HepG2 (cell line): ENCODE measurements around the gene ZSCAN21. TPM values are rescaled to one million over a fixed set of nuclear protein-coding genes. Genes with fewer than 3 reads are reported as not detected.

ENCODE experiments used
- ATAC-seq: fragments of 200-7000 bp; cut with Tn5 transposase; 3 replicates; pipeline ENCODE4 v1.9.1; 2020; ENCODE audit warnings: mild to moderate bottlenecking, moderate library complexity
- BruUV-seq: library from RNA; stranded (reverse); fragments of 400-500 nt; replicated peaks from 2 replicates; lab custom pipeline; 2021; lab: Mats Ljungman, UMichigan
- CTCF ChIA-PET: fragments of 300-600 bp; formaldehyde crosslinking; extraction: SDS; loops from one replicate; lab custom pipeline; 2021; ENCODE audit warnings: low total read pairs, inconsistent platforms, low intra/inter-chr PET ratio; lab: Yijun Ruan, JAX
- POLR2A ChIA-PET: fragments of 350-600 bp; sonication (Branson Sonifier 250); formaldehyde crosslinking; loops from one replicate; lab custom pipeline; 2020; ENCODE audit warnings: antibody characterized with exemption, inconsistent platforms; lab: Yijun Ruan, JAX
- DNase-seq: peaks from one replicate; pipeline ENCODE4 v3.0.0-alpha.2; 2015; ENCODE audit warnings: low spot score
- FAIRE-seq: peaks from 3 replicates; lab custom pipeline; 2011; peaks lifted over from hg19 to GRCh38; lab: Jason Lieb, UNC
- H2AFZ ChIP-seq: one replicate; pipeline ENCODE4 v1.6.1; 2011; ENCODE audit warnings: low read length, inconsistent platforms
- H3K27ac ChIP-seq: fragments of 300-600 bp; 3 replicates; pipeline ENCODE4 v1.8.0; 2011; ENCODE audit warnings: mixed run types, mild to moderate bottlenecking, mixed read lengths, low read length, inconsistent platforms; ENCODE audit not compliant: insufficient read depth; ENCODE audit errors: extremely low read length
- H3K27me3 ChIP-seq, 2 experiments: fragments of 200-600 bp in 1 of 2; 2 replicates in 1 of 2; 3 replicates in 1 of 2; pipeline versions ENCODE4 v1.6.0 to v1.8.0; 2011; ENCODE audit warnings: low read length in 2 of 2, mild to moderate bottlenecking in 2 of 2, moderate library complexity in 2 of 2, inconsistent platforms in 1 of 2; ENCODE audit not compliant: insufficient read depth in 2 of 2, control insufficient read depth in 1 of 2
- H3K36me3 ChIP-seq, 2 experiments: fragments of 200-600 bp in 1 of 2; replicated peaks in 1 of 2; 2 replicates in 1 of 2; 3 replicates in 1 of 2; pipeline versions ENCODE4 v1.5.1 to v1.8.0; 2011; ENCODE audit warnings: low read length in 2 of 2, inconsistent platforms in 1 of 2; ENCODE audit not compliant: insufficient read depth in 2 of 2, control insufficient read depth in 1 of 2
- H3K4me1 ChIP-seq: 2 replicates; pipeline ENCODE4 v1.5.1; 2012; ENCODE audit warnings: low read length, inconsistent platforms; ENCODE audit not compliant: insufficient read depth
- H3K4me2 ChIP-seq: 2 replicates; pipeline ENCODE4 v1.6.0; 2011; ENCODE audit warnings: low read depth, low read length, inconsistent platforms
- H3K4me3 ChIP-seq, 3 experiments: fragments of 200-600 bp in 1 of 3; sonication (generic), shearing (Covaris generic) in 1 of 3; replicated peaks in 1 of 3; 2 replicates each; pipeline ENCODE4 v1.5.1; 2011 to 2016; ENCODE audit warnings: low read length in 3 of 3, inconsistent platforms in 2 of 3, low read depth in 2 of 3, mild to moderate bottlenecking in 2 of 3, control low read depth in 1 of 3, mixed read lengths in 1 of 3; ENCODE audit not compliant: insufficient read depth in 1 of 3
- H3K79me2 ChIP-seq: one replicate; pipeline ENCODE4 v1.6.1; 2011; ENCODE audit warnings: low read length, inconsistent platforms; ENCODE audit not compliant: insufficient read depth
- H3K9ac ChIP-seq: 2 replicates; pipeline ENCODE4 v1.6.0; 2011; ENCODE audit warnings: mild to moderate bottlenecking, low read depth, low read length, inconsistent platforms; ENCODE audit not compliant: insufficient read depth
- H3K9me3 ChIP-seq: 2 replicates; pipeline ENCODE4 v1.5.1; 2012; ENCODE audit warnings: mild to moderate bottlenecking, low read length
- H4K20me1 ChIP-seq: 2 replicates; pipeline ENCODE4 v1.6.0; 2011; ENCODE audit warnings: inconsistent platforms, mild to moderate bottlenecking, low read length, moderate library complexity; ENCODE audit not compliant: insufficient read depth
- CCAR2 ChIP-seq: fragments of 200-400 bp; formaldehyde crosslinking; optimal IDR thresholded peaks from 2 replicates; pipeline ENCODE3; 2018; ENCODE audit warnings: low read depth, mild to moderate bottlenecking, low read length, moderate library complexity
- FOSL2 ChIP-seq: sonication (generic); formaldehyde crosslinking; IDR thresholded peaks from 2 replicates; pipeline ENCODE4 v1.4.0; 2020; ENCODE audit warnings: missing genetic modification reagents
- GABPB1 ChIP-seq: IDR thresholded peaks from 2 replicates; pipeline ENCODE4 v1.6.1; 2016; ENCODE audit warnings: mild to moderate bottlenecking, missing genetic modification reagents, moderate library complexity, missing compliant biosample characterization
- HMG20A ChIP-seq: IDR thresholded peaks from 2 replicates; pipeline ENCODE4 v1.6.1; 2016; ENCODE audit warnings: borderline replicate concordance
- HMGA1 ChIP-seq: sonication (generic); formaldehyde crosslinking; conservative IDR thresholded peaks from 2 replicates; pipeline ENCODE4 v1.4.0; 2020; ENCODE audit warnings: missing genetic modification reagents
- MAX ChIP-seq: IDR thresholded peaks from 2 replicates; pipeline ENCODE4 v1.6.1; 2012; ENCODE audit warnings: inconsistent platforms
- MYPOP ChIP-seq: sonication (generic); formaldehyde crosslinking; IDR thresholded peaks from 2 replicates; pipeline ENCODE4 v1.8.1; 2023; ENCODE audit warnings: mild to moderate bottlenecking, moderate library complexity, missing genetic modification reagents
- NCOA5 ChIP-seq: sonication (generic); formaldehyde crosslinking; IDR thresholded peaks from 2 replicates; pipeline ENCODE4 v1.4.0; 2020; ENCODE audit warnings: missing genetic modification reagents
- PHB2 ChIP-seq: fragments of 450-650 bp; IDR thresholded peaks from 2 replicates; pipeline ENCODE4 v1.6.1; 2018; ENCODE audit not compliant: partially characterized antibody
- POLR2A ChIP-seq, 2 experiments: IDR thresholded peaks; 2 replicates each; pipeline ENCODE4 v1.6.1; 2011; ENCODE audit warnings: low read depth in 2 of 2, low read length in 2 of 2, mild to moderate bottlenecking in 1 of 2, moderate library complexity in 1 of 2; ENCODE audit not compliant: insufficient read depth in 1 of 2
- POLR2AphosphoS5 ChIP-seq: IDR thresholded peaks from 2 replicates; pipeline ENCODE4 v1.6.1; 2012; ENCODE audit warnings: low read depth, low read length
- RBFOX2 ChIP-seq: fragments of 200-400 bp; formaldehyde crosslinking; IDR thresholded peaks from 2 replicates; pipeline ENCODE4 v1.6.1; 2017; ENCODE audit warnings: low read depth, mild to moderate bottlenecking, low read length
- RFX1 ChIP-seq: fragments of 450-650 bp; IDR thresholded peaks from 2 replicates; pipeline ENCODE4 v1.6.1; 2017
- SRSF1 ChIP-seq: fragments of 200-400 bp; formaldehyde crosslinking; optimal IDR thresholded peaks from 2 replicates; pipeline ENCODE3; 2017; ENCODE audit warnings: mild to moderate bottlenecking, low read depth, low read length, moderate library complexity
- ZNF143 ChIP-seq: sonication (generic); formaldehyde crosslinking; IDR thresholded peaks from 2 replicates; pipeline ENCODE4 v1.4.0; 2020; ENCODE audit warnings: missing genetic modification reagents
- ZNF296 ChIP-seq: sonication (generic); formaldehyde crosslinking; conservative IDR thresholded peaks from 2 replicates; pipeline ENCODE4 v1.5.0; 2020; ENCODE audit warnings: mild to moderate bottlenecking, missing genetic modification reagents
- ZNF441 ChIP-seq: sonication (generic); formaldehyde crosslinking; IDR thresholded peaks from 2 replicates; pipeline ENCODE4 v1.7.0; 2021; ENCODE audit warnings: missing genetic modification reagents, borderline replicate concordance
- ZNF556 ChIP-seq: sonication (generic); formaldehyde crosslinking; IDR thresholded peaks from 2 replicates; pipeline ENCODE4 v1.4.0; 2020; ENCODE audit warnings: mild to moderate bottlenecking, missing genetic modification reagents, borderline replicate concordance
- ZNF792 ChIP-seq: IDR thresholded peaks from 2 replicates; pipeline ENCODE4 v1.6.1; 2016
- WGBS: methylation state at CpG from one replicate; pipeline ENCODE4 v1.1.6; 2017; ENCODE audit warnings: low lambda C conversion rate; 5-methylcytosine and 5-hydroxymethylcytosine counted together
- in situ Hi-C: cut with HindIII; loops from 2 replicates; pipeline ENCODE4 v1.10.0; 2017; ENCODE audit warnings: low pct_unique_long_range_greater_than_20kb; ENCODE audit not compliant: extremely low pct_ligation_motif_present
- intact Hi-C: fragments of 100-400 bp; cut with micrococcal nuclease; formaldehyde crosslinking; loops from one replicate; pipeline ENCODE4 v1.10.0; 2022; ENCODE audit not compliant: unreplicated experiment
- polyA plus RNA-seq, 8 experiments: library from polyadenylated mRNA; depleted of rRNA in 3 of 8; stranded (reverse) in 7 of 8; unstranded in 1 of 8; fragments of >200 nt; fragmentation: Illumina TruSeq in 4 of 8; extraction: Trizol in 4 of 8; gene quantifications; 2 replicates each; pipeline versions ENCODE4 v1.2.1 to v1.2.3, GENCODE V29; 2011 to 2016; ENCODE audit warnings: low read depth in 4 of 8, missing spikeins in 1 of 8, mixed read lengths in 1 of 8; ENCODE audit not compliant: insufficient read depth in 1 of 8
- total RNA-seq, 5 experiments: library from RNA; depleted of rRNA; stranded (reverse); fragments of >200 nt; fragmentation: Illumina TruSeq; extraction: Trizol; gene quantifications; 2 replicates each; pipeline ENCODE4 v1.2.3, GENCODE V29; 2016; ENCODE audit warnings: low read depth in 1 of 5
- TF ChIP-seq, protein P1 (sequence below): sonication (generic); formaldehyde crosslinking; IDR thresholded peaks from 2 replicates; pipeline ENCODE4 v1.5.1; 2020; ENCODE audit warnings: missing genetic modification reagents, mild to moderate bottlenecking, borderline replicate concordance
- TF ChIP-seq, protein P2 (sequence below), 2 experiments: sonication (generic) in 1 of 2; formaldehyde crosslinking in 1 of 2; IDR thresholded peaks; 2 replicates each; pipeline versions ENCODE4 v1.4.0 to v1.6.1; 2018 to 2020; ENCODE audit warnings: missing genetic modification reagents in 2 of 2, borderline replicate concordance in 1 of 2, low read depth in 1 of 2, mild to moderate bottlenecking in 1 of 2, missing biosample characterization in 1 of 2

The ZSCAN21 gene
- total and polyA plus RNA-seq, 2 of the 13 experiments (the other 11 are each of a cell fraction or from before 2014, with no cell fraction given), result 7.0 to 10.0 TPM

GRCh38 chr7:100016215-100016901 lies 33.2 kb upstream of the ZSCAN21 start:
- Histone ChIP-seq H3K9me3 (no peaks in the 10 kb centered on the region), H3K4me3 (peak overlapping the region; percentile 92 to 94 (median 93)), H3K79me2 (peaks cover 56% of the 10 kb centered on the region), H3K27me3 (no peaks in the 10 kb centered on the region; a peak in 1 of 5 replicates), H3K4me2 (peak overlapping the region; percentile 90), H3K36me3 (peaks cover 4 to 16% of the 10 kb centered on the region in 2 experiments), H2AFZ (no peak overlapping the region), H3K9ac (peak overlapping the region; percentile 94), H3K4me1 (peaks cover 82% of the 10 kb centered on the region), H4K20me1 (peaks cover 17% of the 10 kb centered on the region), H3K27ac (peak overlapping the region; percentile 93)
- intact Hi-C loops, result loop anchor here (2.0 kb wide), 1 partner anchor 20 kb away; no protein-coding TSS in a partner anchor
- BruUV-seq, result TSS peak; percentile 75
- ATAC-seq (peak; percentile 50), DNase-seq (peak; percentile 70), FAIRE-seq (no peak)
- POLR2A ChIA-PET, result interaction anchor here (0.8 to 6.6 kb wide), 8 partner anchors 14 to 103 kb away, joined by 3 to 212 read pairs (median 4); partner anchors contain the start of genes GJC3 and ZSCAN21
- CTCF ChIA-PET, result interaction anchor here (1.5 kb wide), 1 partner anchor 22 kb away, joined by 7 read pairs; no protein-coding TSS in a partner anchor
- in situ Hi-C loops, result no loop called here
- WGBS, result under 1% methylated on average over 11 of the region's 11 CpGs
- 0 out of 2 replicates have a peak, but pooled peaks have one; percentile 5 for TF ChIP-seq ZNF556
- peak; percentile 72 for TF ChIP-seq RBFOX2
- TF ChIP-seq SRSF1, result no peak
- no peak for TF ChIP-seq HMG20A (CRISPR knock-in tag)
- no peak for TF ChIP-seq GABPB1 (CRISPR knock-in tag)
- TF ChIP-seq ZNF441 (CRISPR knock-in tag), result 0 out of 2 replicates have a peak, but pooled peaks have one; percentile 31
- TF ChIP-seq ZNF143, result no peak
- TF ChIP-seq MAX, result 0 out of 2 replicates have a peak, but pooled peaks have one; percentile 5
- no peak for TF ChIP-seq MYPOP (CRISPR knock-in tag)
- TF ChIP-seq POLR2A (IDR thresholded peaks at IDR 0.05; ENCODE audit: insufficient read depth in 1 of 2, low read depth in 2 of 2, low read length in 2 of 2), result peak; percentile 36 to 78; a peak in 3 of 4 replicates
- TF ChIP-seq CCAR2, result no peak
- TF ChIP-seq ZNF296 (CRISPR knock-in tag), result no peak
- TF ChIP-seq RFX1, result no peak
- TF ChIP-seq, protein P1, sequence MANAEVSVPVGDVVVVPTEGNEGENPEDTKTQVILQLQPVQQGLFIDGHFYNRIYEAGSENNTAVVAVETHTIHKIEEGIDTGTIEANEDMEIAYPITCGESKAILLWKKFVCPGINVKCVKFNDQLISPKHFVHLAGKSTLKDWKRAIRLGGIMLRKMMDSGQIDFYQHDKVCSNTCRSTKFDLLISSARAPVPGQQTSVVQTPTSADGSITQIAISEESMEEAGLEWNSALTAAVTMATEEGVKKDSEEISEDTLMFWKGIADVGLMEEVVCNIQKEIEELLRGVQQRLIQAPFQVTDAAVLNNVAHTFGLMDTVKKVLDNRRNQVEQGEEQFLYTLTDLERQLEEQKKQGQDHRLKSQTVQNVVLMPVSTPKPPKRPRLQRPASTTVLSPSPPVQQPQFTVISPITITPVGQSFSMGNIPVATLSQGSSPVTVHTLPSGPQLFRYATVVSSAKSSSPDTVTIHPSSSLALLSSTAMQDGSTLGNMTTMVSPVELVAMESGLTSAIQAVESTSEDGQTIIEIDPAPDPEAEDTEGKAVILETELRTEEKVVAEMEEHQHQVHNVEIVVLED (CRISPR knock-in tag), result no peak
- no peak for TF ChIP-seq PHB2
- no peak for TF ChIP-seq HMGA1
- TF ChIP-seq NCOA5, result no peak
- peak; percentile 44; the same call in 1 of the 2 replicates for TF ChIP-seq POLR2AphosphoS5
- TF ChIP-seq, protein P2, sequence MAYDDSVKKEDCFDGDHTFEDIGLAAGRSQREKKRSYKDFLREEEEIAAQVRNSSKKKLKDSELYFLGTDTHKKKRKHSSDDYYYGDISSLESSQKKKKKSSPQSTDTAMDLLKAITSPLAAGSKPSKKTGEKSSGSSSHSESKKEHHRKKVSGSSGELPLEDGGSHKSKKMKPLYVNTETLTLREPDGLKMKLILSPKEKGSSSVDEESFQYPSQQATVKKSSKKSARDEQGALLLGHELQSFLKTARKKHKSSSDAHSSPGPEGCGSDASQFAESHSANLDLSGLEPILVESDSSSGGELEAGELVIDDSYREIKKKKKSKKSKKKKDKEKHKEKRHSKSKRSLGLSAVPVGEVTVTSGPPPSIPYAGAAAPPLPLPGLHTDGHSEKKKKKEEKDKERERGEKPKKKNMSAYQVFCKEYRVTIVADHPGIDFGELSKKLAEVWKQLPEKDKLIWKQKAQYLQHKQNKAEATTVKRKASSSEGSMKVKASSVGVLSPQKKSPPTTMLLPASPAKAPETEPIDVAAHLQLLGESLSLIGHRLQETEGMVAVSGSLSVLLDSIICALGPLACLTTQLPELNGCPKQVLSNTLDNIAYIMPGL (CRISPR knock-in tag; IDR thresholded peaks at IDR 0.05; ENCODE audit: borderline replicate concordance in 1 of 2, low read depth in 1 of 2), result 0 out of 4 replicates have a peak, but pooled peaks of 1 of the 2 experiments have one; percentile 7
- TF ChIP-seq FOSL2 (CRISPR knock-in tag), result no peak
- no peak for TF ChIP-seq ZNF792 (CRISPR knock-in tag)
